ENCODE data around the gene PCCB. TPM values are rescaled to one million over a fixed set of nuclear protein-coding genes. Genes with fewer than 3 reads are reported as not detected.

The PCCB gene
- total and polyA plus RNA-seq, 2 of the 8 experiments (the other 6 are each of a cell fraction or from before 2014, with no cell fraction given) = 56.7 to 84.4 TPM

DNA sequence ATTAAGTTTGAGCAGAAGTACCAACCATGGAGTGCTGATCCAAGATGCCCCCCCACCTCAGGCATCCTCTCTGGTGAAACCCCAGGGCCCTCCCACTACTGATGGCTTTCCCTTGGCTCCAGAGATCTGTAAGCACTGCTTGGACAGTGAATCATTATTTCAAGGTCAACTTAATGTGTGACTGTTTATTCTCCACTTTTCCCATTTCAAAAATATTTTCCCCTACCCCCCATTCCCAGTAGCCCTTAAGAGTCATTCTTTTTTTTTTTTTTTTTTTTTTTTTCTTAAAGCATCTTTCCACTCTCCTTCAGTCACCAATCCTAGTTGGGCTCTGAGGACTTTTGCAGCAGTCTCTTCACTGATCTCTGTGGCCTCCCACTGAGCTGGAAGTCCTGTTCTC is 82.6 kb downstream of the PCCB start:
- H4K20me1 ChIP-seq (replicated peaks in 1 of 2; ENCODE audit: control insufficient read depth in 1 of 2, insufficient read depth in 2 of 2, low read length in 2 of 2) = no peaks in the 10 kb centered on the region
- H4K91ac ChIP-seq (replicated peaks; ENCODE audit: insufficient read length, low read length) = no peak overlapping the region
- H3K79me1 ChIP-seq (ENCODE audit: low read depth, low read length) = no peaks in the 10 kb centered on the region
- H3K23ac ChIP-seq (ENCODE audit: insufficient read length) = no peak overlapping the region
- no peak overlapping the region for H3K4me2 ChIP-seq (ENCODE audit: insufficient read depth in 1 of 2, low read depth in 2 of 2, low read length in 2 of 2)
- FAIRE-seq (no peak), DNase-seq (ENCODE audit: low read depth in 1 of 2, low spot score in 2 of 2) (no peak)
- no peak overlapping the region for H3K56ac ChIP-seq (replicated peaks; ENCODE audit: insufficient read length, low read depth, low read length)
- H3K4me1 ChIP-seq (replicated peaks in 1 of 4; ENCODE audit: control insufficient read depth in 3 of 4, insufficient read depth in 4 of 4, low read length in 3 of 4) = no peaks in the 10 kb centered on the region
- H3K4ac ChIP-seq (replicated peaks; ENCODE audit: insufficient read length, low read depth, low read length) = no peak overlapping the region
- no peak overlapping the region for H4K5ac ChIP-seq (ENCODE audit: insufficient read length, low read depth, low read length)
- no peak overlapping the region for H2BK120ac ChIP-seq (replicated peaks; ENCODE audit: low read depth, low read length)
- no peak overlapping the region for H2AK5ac ChIP-seq (ENCODE audit: low read depth, low read length)
- no peak overlapping the region for H3K27ac ChIP-seq (ENCODE audit: low read depth, low read length)
- no peak overlapping the region for H3K18ac ChIP-seq (ENCODE audit: extremely low read depth, low read length)
- no peaks in the 10 kb centered on the region for H3K23me2 ChIP-seq (ENCODE audit: low read depth, low read length)
- H2BK20ac ChIP-seq (ENCODE audit: low read length) = no peak overlapping the region
- no peak overlapping the region for H2BK15ac ChIP-seq (ENCODE audit: low read length)
- no peak overlapping the region for H3K9ac ChIP-seq (replicated peaks in 1 of 4; ENCODE audit: extremely low read depth in 1 of 4, low read depth in 3 of 4, low read length in 3 of 4)
- H4K8ac ChIP-seq (ENCODE audit: extremely low read depth, insufficient read depth, low read length) = no peak overlapping the region
- H2AFZ ChIP-seq (ENCODE audit: low read length) = no peak overlapping the region
- POLR2A ChIA-PET (ENCODE audit: partially characterized antibody) = interaction anchor here (1.4 kb wide), 1 partner anchor 9 kb away, joined by 3 read pairs; no protein-coding TSS in a partner anchor
- no peak overlapping the region for H2BK5ac ChIP-seq (ENCODE audit: low read depth, low read length)
- H3K27me3 ChIP-seq (replicated peaks in 1 of 4; ENCODE audit: control insufficient read depth in 3 of 4, extremely low read depth in 1 of 4, insufficient read depth in 3 of 4, low read length in 3 of 4) = no peaks in the 10 kb centered on the region
- no peak overlapping the region for H3K14ac ChIP-seq (ENCODE audit: insufficient read length)
- H2BK12ac ChIP-seq (ENCODE audit: low read depth, low read length) = no peak overlapping the region
- H3K36me3 ChIP-seq (ENCODE audit: control insufficient read depth in 2 of 4, insufficient read depth in 4 of 4, low read length in 3 of 4) = peaks cover 0 to 34% (median 6%) of the 10 kb centered on the region in 4 experiments; a peak in 2 of 8 replicates
- H3K9me3 ChIP-seq (ENCODE audit: insufficient read depth in 2 of 2, low read depth in 1 of 2, low read length in 1 of 2) = no peaks in the 10 kb centered on the region
- H3K79me2 ChIP-seq (ENCODE audit: control insufficient read depth in 1 of 2, insufficient read depth in 2 of 2, low read length in 2 of 2) = no peaks in the 10 kb centered on the region
- TF ChIP-seq ASH2L (IDR thresholded peaks at IDR 0.05; ENCODE audit: low read length) (no peak), CHD2 (IDR thresholded peaks at IDR 0.05; ENCODE audit: low read length) (no peak), CTCF (IDR thresholded peaks at IDR 0.05; ENCODE audit: control extremely low read depth in 1 of 3, insufficient read depth in 1 of 3, low read depth in 1 of 3, low read length in 3 of 3) (no peak), EGR1 (IDR thresholded peaks at IDR 0.05; ENCODE audit: borderline replicate concordance, low read depth, low read length) (no peak), KDM1A (IDR thresholded peaks at IDR 0.05; ENCODE audit: borderline replicate concordance, low read length) (no peak), EP300 (IDR thresholded peaks at IDR 0.05; ENCODE audit: borderline replicate concordance in 1 of 2, low read depth in 2 of 2, low read length in 2 of 2) (no peak), PHF8 (conservative IDR thresholded peaks at IDR 0.05; ENCODE audit: low read depth, low read length) (no peak), JUN (IDR thresholded peaks at IDR 0.05; ENCODE audit: low read depth, low read length) (no peak), MAX (IDR thresholded peaks at IDR 0.05) (no peak)
- H3K4me3 ChIP-seq (ENCODE audit: extremely low read depth in 1 of 4, insufficient read depth in 2 of 4, low read depth in 3 of 4, low read length in 4 of 4) = no peak overlapping the region
- CTCF ChIA-PET (ENCODE audit: partially characterized antibody) = interaction anchor here (1.5 to 3.4 kb wide), 3 partner anchors 11 to 19 kb away, joined by 3 to 17 read pairs (median 3); no protein-coding TSS in a partner anchor
